HAP-1 (cell line): ENCODE measurements around the gene WDR33.
"Not testable (repeated sequence)": the region's sequence is repeated elsewhere in the genome, so short reads cannot be mapped to it uniquely, and the experiment has no call there.

Experiments used
- DNase-seq, 2 experiments: peaks; one replicate each; pipeline ENCODE4 v3.0.0-alpha.2; 2016 to 2020; ENCODE audit warnings: low spot score in 2 of 2
- H3K27me3 ChIP-seq: fragments of 250-450 bp; sonication (Bioruptor Pico); 2 replicates; pipeline ENCODE4 v1.5.1; 2020; ENCODE audit warnings: low read depth, mild to moderate bottlenecking, moderate library complexity
- H3K36me3 ChIP-seq: fragments of 250-450 bp; sonication (Bioruptor Pico); replicated peaks from 2 replicates; pipeline ENCODE4 v1.5.1; 2020; ENCODE audit warnings: mild to moderate bottlenecking
- H3K4me1 ChIP-seq: fragments of 250-450 bp; sonication (Bioruptor Pico); 2 replicates; pipeline ENCODE4 v1.5.1; 2020; ENCODE audit warnings: mild to moderate bottlenecking
- H3K4me3 ChIP-seq: fragments of 250-450 bp; sonication (Bioruptor Pico); 2 replicates; pipeline ENCODE4 v1.5.1; 2020; ENCODE audit warnings: mild to moderate bottlenecking, moderate library complexity
- H3K9me3 ChIP-seq: fragments of 250-450 bp; sonication (Bioruptor Pico); 2 replicates; pipeline ENCODE4 v1.5.1; 2020; ENCODE audit warnings: mild to moderate bottlenecking, moderate library complexity
- in situ Hi-C: fragments of 300-500 bp; cut with MboI; formaldehyde crosslinking; loops from 3 replicates; pipeline ENCODE4 v1.14.3; 2020; ENCODE audit warnings: low sequenced_read_pairs, inconsistent platforms, mixed read lengths

WDR33 gene

GRCh38 chr2:127768775-127769479, 42.0 kb downstream of the WDR33 start:
- Histone ChIP-seq H3K27me3 (no peaks in the 10 kb centered on the region), H3K4me3 (no peak overlapping the region), H3K9me3 (no peaks in the 10 kb centered on the region), H3K36me3 (peaks cover 51% of the 10 kb centered on the region), H3K4me1 (peaks cover 8% of the 10 kb centered on the region)
- in situ Hi-C loops: no loop called here
- no peak for DNase-seq

- no peaks in the 10 kb centered on the region for H3K9me3 ChIP-seq
- H3K36me3 ChIP-seq: peaks cover 75% of the 10 kb centered on the region
- no peaks in the 10 kb centered on the region for H3K27me3 ChIP-seq
- in situ Hi-C loops: no loop called here
- H3K4me3 ChIP-seq: no peak overlapping the region
- no peak for DNase-seq
- no peaks in the 10 kb centered on the region for H3K4me1 ChIP-seq
These were observed 47.2 kb downstream of the WDR33 start for GRCh38 chr2:127763776-127764175.

- no peak for DNase-seq
- Histone ChIP-seq H3K9me3 (no peaks in the 10 kb centered on the region), H3K4me1 (no peaks in the 10 kb centered on the region), H3K36me3 (peaks cover 73% of the 10 kb centered on the region), H3K27me3 (no peaks in the 10 kb centered on the region), H3K4me3 (no peak overlapping the region)
- in situ Hi-C loops: no loop called here
These were observed 48.1 kb downstream of the WDR33 start for GRCh38 chr2:127762846-127763245.

- in situ Hi-C loops: no loop called here
- H3K36me3 ChIP-seq: peaks cover 70% of the 10 kb centered on the region
- no peak for DNase-seq
These were observed 48.5 kb downstream of the WDR33 start for GRCh38 chr2:127762441-127762840.

GRCh38 chr2:127759931-127760330, 51.0 kb downstream of the WDR33 start:
- Histone ChIP-seq H3K27me3 (no peaks in the 10 kb centered on the region), H3K4me1 (no peaks in the 10 kb centered on the region), H3K4me3 (no peak overlapping the region), H3K9me3 (no peaks in the 10 kb centered on the region), H3K36me3 (peaks cover 56% of the 10 kb centered on the region)
- no peak for DNase-seq
- in situ Hi-C loops: no loop called here

More at GRCh38 chr2:127762441-127762840, 48.5 kb downstream of the WDR33 start:
- Histone ChIP-seq H3K27me3 (no peaks in the 10 kb centered on the region), H3K9me3 (no peaks in the 10 kb centered on the region), H3K4me3 (no peak overlapping the region), H3K4me1 (no peaks in the 10 kb centered on the region)

GRCh38 chr2:127754186-127754585, 56.8 kb downstream of the WDR33 start:
- in situ Hi-C loops: no loop called here
- H3K9me3 ChIP-seq: no peaks in the 10 kb centered on the region
- H3K4me3 ChIP-seq: no peak overlapping the region
- H3K36me3 ChIP-seq: peaks cover 18% of the 10 kb centered on the region
- no peaks in the 10 kb centered on the region for H3K27me3 ChIP-seq
- no peaks in the 10 kb centered on the region for H3K4me1 ChIP-seq
- DNase-seq: no peak

- no peaks in the 10 kb centered on the region for H3K4me1 ChIP-seq
- H3K27me3 ChIP-seq: no peaks in the 10 kb centered on the region
- no peak for DNase-seq
- peaks cover 12% of the 10 kb centered on the region for H3K36me3 ChIP-seq
- in situ Hi-C loops: no loop called here
- no peak overlapping the region for H3K4me3 ChIP-seq
- no peaks in the 10 kb centered on the region for H3K9me3 ChIP-seq
These were observed 57.6 kb downstream of the WDR33 start for GRCh38 chr2:127753374-127753773.

- peaks cover 30% of the 10 kb centered on the region for H3K36me3 ChIP-seq
- H3K9me3 ChIP-seq, DNase-seq, H3K4me1 ChIP-seq, H3K27me3 ChIP-seq, H3K4me3 ChIP-seq, in situ Hi-C loops: not testable (repeated sequence)
These were observed 61.4 kb downstream of the WDR33 start for GRCh38 chr2:127749537-127749936.

GRCh38 chr2:127747621-127748020, 63.4 kb downstream of the WDR33 start:
- H3K4me1 ChIP-seq: peaks cover 8% of the 10 kb centered on the region
- in situ Hi-C loops: no loop called here
- H3K4me3 ChIP-seq: no peak overlapping the region
- no peak for DNase-seq
- peaks cover 30% of the 10 kb centered on the region for H3K36me3 ChIP-seq
- no peaks in the 10 kb centered on the region for H3K27me3 ChIP-seq
- no peaks in the 10 kb centered on the region for H3K9me3 ChIP-seq

- H3K27me3 ChIP-seq: no peaks in the 10 kb centered on the region
- H3K4me3 ChIP-seq: no peak overlapping the region
- H3K36me3 ChIP-seq: peaks cover 38% of the 10 kb centered on the region
- in situ Hi-C loops: no loop called here
- DNase-seq: no peak
- H3K4me1 ChIP-seq: peaks cover 8% of the 10 kb centered on the region
- no peaks in the 10 kb centered on the region for H3K9me3 ChIP-seq
These were observed 67.4 kb downstream of the WDR33 start for GRCh38 chr2:127743477-127744026.

- Histone ChIP-seq H3K36me3 (peaks cover 27% of the 10 kb centered on the region), H3K9me3 (no peaks in the 10 kb centered on the region), H3K4me3 (no peak overlapping the region), H3K27me3 (no peaks in the 10 kb centered on the region), H3K4me1 (peaks cover 8% of the 10 kb centered on the region)
- in situ Hi-C loops: no loop called here
- no peak for DNase-seq
These were observed 70.2 kb downstream of the WDR33 start for GRCh38 chr2:127740665-127741288.

- no peak for DNase-seq
- no peaks in the 10 kb centered on the region for H3K27me3 ChIP-seq
- H3K4me1 ChIP-seq: peaks cover 8% of the 10 kb centered on the region
- no peak overlapping the region for H3K4me3 ChIP-seq
- peaks cover 23% of the 10 kb centered on the region for H3K36me3 ChIP-seq
- in situ Hi-C loops: no loop called here
- no peaks in the 10 kb centered on the region for H3K9me3 ChIP-seq
These were observed 71.2 kb downstream of the WDR33 start for GRCh38 chr2:127739800-127740199.

GRCh38 chr2:127737892-127738291, 73.1 kb downstream of the WDR33 start:
- Histone ChIP-seq H3K9me3 (no peaks in the 10 kb centered on the region), H3K27me3 (0 out of 2 replicates have a peak, but pooled peaks cover 2% of the 10 kb centered on the region), H3K4me1 (no peaks in the 10 kb centered on the region), H3K36me3 (peaks cover 13% of the 10 kb centered on the region; the same call in 1 of the 2 replicates), H3K4me3 (no peak overlapping the region)
- in situ Hi-C loops: no loop called here
- DNase-seq: no peak
